ENCODE data around the gene OR7G2.
"Not testable (repeated sequence)": the region's sequence is repeated elsewhere in the genome, so short reads cannot be mapped to it uniquely, and the experiment has no call there.

The OR7G2 gene

GRCh38 chr19:9073806-9074205 lies 33.5 kb downstream of the OR7G2 start:
- no peak for DNase-seq (ENCODE audit: low read depth in 2 of 2)

- DNase-seq (ENCODE audit: low read depth in 2 of 2), result not testable (repeated sequence)
Observed at GRCh38 chr19:9071720-9072119, 35.6 kb downstream of the OR7G2 start.

GRCh38 chr19:9070066-9070465 lies 37.2 kb downstream of the OR7G2 start:
- no peak for DNase-seq (ENCODE audit: low read depth in 2 of 2)

DNA sequence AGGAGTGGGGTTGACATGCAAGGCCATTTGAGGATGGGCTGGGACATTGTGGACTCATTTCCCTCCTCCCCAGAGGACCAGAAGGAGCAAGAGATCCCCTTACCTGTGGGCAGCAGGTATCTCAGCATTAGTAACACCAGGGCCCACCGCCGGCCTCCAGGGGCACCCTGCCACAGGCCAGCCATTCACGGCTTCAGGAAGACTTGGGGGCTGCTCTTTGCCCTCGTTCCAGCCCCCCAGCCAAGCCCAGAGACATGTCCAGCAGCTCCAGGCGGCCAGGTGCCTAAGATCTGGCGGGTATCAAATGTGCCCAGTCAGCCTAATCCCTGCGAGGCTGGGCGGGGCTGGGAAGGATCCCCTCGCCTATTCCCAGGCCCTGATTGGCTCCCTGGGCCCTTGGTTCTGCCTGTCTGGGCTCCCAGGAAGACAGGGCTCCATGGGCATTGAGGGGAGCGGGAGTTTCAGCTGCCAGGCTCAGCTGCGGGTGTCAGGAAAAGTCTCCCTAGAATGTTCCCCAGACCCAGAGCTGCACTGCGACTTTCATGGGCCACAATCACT lies 41.7 kb downstream of the OR7G2 start:
- no peak for DNase-seq (ENCODE audit: low read depth in 2 of 2)

DNA sequence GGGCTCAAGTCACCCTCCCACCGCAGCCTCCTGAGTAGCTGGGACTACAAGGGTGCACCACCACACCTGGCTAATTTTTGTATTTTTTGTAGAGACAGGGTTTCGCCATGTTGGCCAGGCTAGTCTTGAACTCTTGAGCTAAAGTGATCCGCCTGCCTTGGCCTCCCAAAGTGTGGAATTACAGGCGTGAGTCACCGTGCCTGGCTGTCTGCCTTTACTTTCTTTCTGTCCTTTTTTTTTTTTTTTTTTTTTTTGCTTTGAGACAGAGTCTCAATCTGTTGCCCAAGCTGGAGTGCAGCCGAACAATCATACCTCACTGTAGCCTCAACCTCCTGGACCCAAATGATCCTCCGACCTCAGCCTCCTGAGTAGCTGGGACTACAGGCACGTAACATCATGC lies 45.4 kb downstream of the OR7G2 start:
- DNase-seq (ENCODE audit: low read depth in 2 of 2), result no peak

- DNase-seq (ENCODE audit: low read depth in 2 of 2), result no peak
Observed at GRCh38 chr19:9060564-9061340, 46.5 kb downstream of the OR7G2 start.

GRCh38 chr19:9058905-9059667 lies 48.2 kb downstream of the OR7G2 start:
- no peak for DNase-seq (ENCODE audit: low read depth in 2 of 2)

GRCh38 chr19:9057505-9058258 lies 49.6 kb downstream of the OR7G2 start:
- no peak for DNase-seq (ENCODE audit: low read depth in 2 of 2)

DNA sequence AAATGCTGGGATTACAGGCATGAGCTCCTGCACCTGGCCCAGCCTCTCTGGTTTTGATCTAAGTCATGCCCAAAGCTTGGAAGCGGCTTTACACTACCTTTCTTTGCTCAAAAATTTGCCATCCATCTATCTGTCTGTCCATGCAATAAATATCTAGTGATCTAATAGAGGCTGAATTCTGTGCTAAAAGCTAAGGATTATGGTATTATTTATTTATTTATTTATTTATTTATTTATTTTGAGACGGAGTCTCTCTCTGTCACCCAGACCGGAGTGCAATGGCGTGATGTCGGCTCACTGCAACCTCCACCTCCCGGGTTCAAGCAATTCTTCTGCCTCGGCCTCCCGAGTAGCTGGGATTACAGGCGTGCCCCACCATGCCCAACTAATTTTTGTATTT lies 51.1 kb downstream of the OR7G2 start:
- not testable (repeated sequence) for DNase-seq (ENCODE audit: low read depth in 2 of 2)

DNA sequence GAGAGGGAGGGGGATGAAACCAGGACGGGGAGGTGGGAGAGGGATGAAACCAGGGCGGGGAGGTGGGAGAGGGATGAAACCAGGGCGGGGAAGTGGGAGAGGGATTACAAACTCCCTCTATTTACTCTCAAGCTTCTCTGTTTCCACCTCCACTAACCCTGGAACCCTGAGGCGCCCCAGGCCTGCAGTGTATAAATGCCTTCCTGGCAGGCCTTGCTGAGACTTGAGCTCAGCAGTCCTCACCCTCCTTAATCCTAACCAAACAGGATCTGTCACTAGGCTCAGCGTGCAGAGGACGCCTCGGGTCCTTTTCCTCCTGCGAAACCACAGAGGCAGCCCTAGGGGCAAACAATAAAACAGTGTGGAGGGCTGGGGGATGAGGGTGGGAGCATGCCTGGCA lies 52.5 kb downstream of the OR7G2 start:
- no peak for DNase-seq (ENCODE audit: low read depth in 2 of 2)

GRCh38 chr19:9054207-9054606 lies 53.1 kb downstream of the OR7G2 start:
- DNase-seq (ENCODE audit: low read depth in 2 of 2), result no peak

- not testable (repeated sequence) for DNase-seq (ENCODE audit: low read depth in 2 of 2)
Observed at GRCh38 chr19:9053674-9054073, 53.6 kb downstream of the OR7G2 start.

- DNase-seq (ENCODE audit: low read depth in 2 of 2), result no peak
Observed at GRCh38 chr19:9052894-9053293, 54.4 kb downstream of the OR7G2 start.

Measured in activated CD4-positive, alpha-beta T cell treated with anti-CD3 and anti-CD28 coated beads for 24 hours (primary cell).